Small intestine (tissue), 7 donors: Measurements from ENCODE around the gene REXO4. TPM values are rescaled to one million over a fixed set of nuclear protein-coding genes. Genes with fewer than 3 reads are reported as not detected.
"Not testable (repeated sequence)": the region's sequence is repeated elsewhere in the genome, so short reads cannot be mapped to it uniquely, and the experiment has no call there.

Source experiments
- DNase-seq, 2 donors: peaks; one replicate each; pipeline versions ENCODE4 v3.0.0 to v3.0.0-alpha.2; 2013
- FAIRE-seq: peaks from 2 replicates; lab custom pipeline; 2012; peaks lifted over from hg19 to GRCh38; lab: Jason Lieb, UNC
- H3K27ac ChIP-seq, 3 donors: one replicate each; pipeline ENCODE4 v1.5.1; 2013; ENCODE audit warnings: low read length in 2 of 3, mild to moderate bottlenecking in 2 of 3, control low read depth in 1 of 3, inconsistent platforms in 1 of 3, low read depth in 1 of 3, moderate library complexity in 1 of 3
- H3K27me3 ChIP-seq, 3 donors: one replicate each; pipeline ENCODE4 v1.6.1; 2013; ENCODE audit warnings: low read length in 3 of 3, inconsistent platforms in 1 of 3; ENCODE audit not compliant: control insufficient read depth in 3 of 3, insufficient read depth in 3 of 3
- H3K36me3 ChIP-seq, 3 donors: one replicate each; pipeline ENCODE4 v1.6.1; 2013; ENCODE audit warnings: low read length in 3 of 3, inconsistent platforms in 1 of 3, low read depth in 1 of 3, mild to moderate bottlenecking in 1 of 3, moderate library complexity in 1 of 3; ENCODE audit not compliant: control insufficient read depth in 3 of 3, insufficient read depth in 2 of 3
- H3K4me1 ChIP-seq, 3 donors: one replicate each; pipeline ENCODE4 v1.6.1; 2013; ENCODE audit warnings: low read length in 2 of 3, inconsistent platforms in 1 of 3, low read depth in 1 of 3, mild to moderate bottlenecking in 1 of 3, moderate library complexity in 1 of 3; ENCODE audit not compliant: control insufficient read depth in 3 of 3, insufficient read depth in 2 of 3
- H3K4me3 ChIP-seq, 3 donors: one replicate each; pipeline ENCODE4 v1.5.1; 2013; ENCODE audit warnings: low read length in 3 of 3, control low read depth in 1 of 3, inconsistent platforms in 1 of 3, low read depth in 1 of 3, mild to moderate bottlenecking in 1 of 3, moderate library complexity in 1 of 3
- H3K9me3 ChIP-seq, 2 donors: one replicate each; pipeline ENCODE4 v1.6.1; 2013; ENCODE audit warnings: low read depth in 1 of 2, low read length in 1 of 2; ENCODE audit not compliant: control insufficient read depth in 2 of 2, insufficient read depth in 1 of 2
- WGBS, 3 donors: extraction: QIAGEN DNeasy Blood & Tissue Kit; methylation state at CpG; one replicate each; pipeline ENCODE4 v1.1.7; 2013; 5-methylcytosine and 5-hydroxymethylcytosine counted together
- polyA plus RNA-seq, 4 donors: library from polyadenylated mRNA; stranded (reverse) in 3 of 4; unstranded in 1 of 4; fragments of 200-250 nt in 3 of 4; fragments of 120-200 nt in 1 of 4; gene quantifications; one replicate each; pipeline versions ENCODE4 v1.2.1 to v1.2.3, GENCODE V29; 2013
- donor health status: healthy with polysubstance abuse.
- donor health status: control.
- donor health status: control.
- donor health status: Bipolar disorder and iron deficiency.
- donor health status: healthy.

Gene REXO4
- polyA plus RNA-seq, 4 donors = 18.9 to 25.7 (median 21.5) TPM

- FAIRE-seq (no peak), DNase-seq (no peak)
- H3K4me1 ChIP-seq = peaks cover 0 to 9% (median 0%) of the 10 kb centered on the region in 3 donors
- H3K27ac ChIP-seq = no peak overlapping the region
- H3K9me3 ChIP-seq = no peaks in the 10 kb centered on the region
- WGBS, 3 donors = 92 to 93% (median 93%) methylated on average over 11 of the region's 11 CpGs
- H3K4me3 ChIP-seq = no peak overlapping the region
- H3K27me3 ChIP-seq = no peaks in the 10 kb centered on the region
- H3K36me3 ChIP-seq = peaks cover 0 to 12% (median 0%) of the 10 kb centered on the region in 3 donors
Measured at GRCh38 chr9:133455936-133456335, 38.1 kb upstream of the REXO4 start.

- peaks cover 0 to 4% (median 0%) of the 10 kb centered on the region in 3 donors for H3K4me1 ChIP-seq
- WGBS, 3 donors = 94 to 95% (median 95%) methylated on average over 20 of the region's 20 CpGs
- peaks cover 0 to 12% (median 0%) of the 10 kb centered on the region in 3 donors for H3K36me3 ChIP-seq
- no peak overlapping the region for H3K4me3 ChIP-seq
- H3K27me3 ChIP-seq = no peaks in the 10 kb centered on the region
- no peak for FAIRE-seq
- no peaks in the 10 kb centered on the region for H3K9me3 ChIP-seq
- no peak overlapping the region for H3K27ac ChIP-seq
- no peak for DNase-seq
Measured at GRCh38 chr9:133454943-133455673, 37.3 kb upstream of the REXO4 start.

- no peak for DNase-seq
- no peaks in the 10 kb centered on the region for H3K27me3 ChIP-seq
- H3K9me3 ChIP-seq = no peaks in the 10 kb centered on the region
- H3K36me3 ChIP-seq = peaks cover 0 to 12% (median 0%) of the 10 kb centered on the region in 3 donors
- H3K4me3 ChIP-seq = no peak overlapping the region
- no peak overlapping the region for H3K27ac ChIP-seq
- H3K4me1 ChIP-seq = peaks cover 0 to 3% (median 0%) of the 10 kb centered on the region in 3 donors
- 91 to 92% (median 91%) methylated on average over 18 to 19 of the region's 19 CpGs for WGBS, 3 donors
- FAIRE-seq = no peak
Measured at GRCh38 chr9:133454325-133454724, 36.5 kb upstream of the REXO4 start.

GRCh38 chr9:133453651-133454050 lies 35.8 kb upstream of the REXO4 start:
- FAIRE-seq (no peak), DNase-seq (no peak)
- no peak overlapping the region for H3K4me3 ChIP-seq
- no peaks in the 10 kb centered on the region for H3K9me3 ChIP-seq
- H3K36me3 ChIP-seq = peaks cover 0 to 12% (median 0%) of the 10 kb centered on the region in 3 donors
- H3K27ac ChIP-seq = no peak overlapping the region
- H3K27me3 ChIP-seq = no peaks in the 10 kb centered on the region
- WGBS, 3 donors = 78 to 89% (median 83%) methylated on average over 11 of the region's 11 CpGs
- no peaks in the 10 kb centered on the region for H3K4me1 ChIP-seq

- DNase-seq (no peak), FAIRE-seq (no peak)
- Histone ChIP-seq H3K4me3 (no peak overlapping the region), H3K9me3 (no peaks in the 10 kb centered on the region), H3K36me3 (peaks cover 0 to 10% (median 0%) of the 10 kb centered on the region in 3 donors), H3K27ac (no peak overlapping the region), H3K4me1 (no peaks in the 10 kb centered on the region), H3K27me3 (no peaks in the 10 kb centered on the region)
- WGBS, 3 donors = 87 to 89% (median 89%) methylated on average over 7 of the region's 7 CpGs
Measured at GRCh38 chr9:133452562-133452961, 34.8 kb upstream of the REXO4 start.

- H3K4me3 ChIP-seq, FAIRE-seq, H3K36me3 ChIP-seq, H3K9me3 ChIP-seq, H3K27me3 ChIP-seq, DNase-seq, H3K4me1 ChIP-seq, H3K27ac ChIP-seq: not testable (repeated sequence)
- 93 to 98% (median 96%) methylated on average over 5 of the region's 5 CpGs for WGBS, 3 donors
Measured at GRCh38 chr9:133451865-133452264, 34.1 kb upstream of the REXO4 start.

- Histone ChIP-seq H3K4me1 (no peaks in the 10 kb centered on the region), H3K36me3 (no peaks in the 10 kb centered on the region), H3K4me3 (no peak overlapping the region), H3K9me3 (no peaks in the 10 kb centered on the region), H3K27ac (no peak overlapping the region), H3K27me3 (no peaks in the 10 kb centered on the region)
- WGBS, 3 donors = 32 to 76% (median 48%) methylated on average over 12 of the region's 12 CpGs
- no peak for FAIRE-seq
- DNase-seq = peak in 1 of 2 donors; percentile 92
Measured at GRCh38 chr9:133449760-133450159, 31.9 kb upstream of the REXO4 start.

GRCh38 chr9:133448487-133448972 lies 30.7 kb upstream of the REXO4 start:
- no peak overlapping the region for H3K4me3 ChIP-seq
- no peaks in the 10 kb centered on the region for H3K27me3 ChIP-seq
- FAIRE-seq (no peak), DNase-seq (peak in 1 of 2 donors; percentile 44)
- no peaks in the 10 kb centered on the region for H3K36me3 ChIP-seq
- no peak overlapping the region for H3K27ac ChIP-seq
- no peaks in the 10 kb centered on the region for H3K9me3 ChIP-seq
- H3K4me1 ChIP-seq = no peaks in the 10 kb centered on the region
- WGBS, 3 donors = 37 to 68% (median 37%) methylated on average over 13 of the region's 13 CpGs
